SK-N-SH treated with all-trans-retinoic acid at 6 μM for 48 hours (cell line): Measurements from ENCODE around the gene FAM114A1.

Source experiments
- ARNTL ChIP-seq: fragments of 450-650 bp; formaldehyde crosslinking; IDR thresholded peaks from 2 replicates; pipeline ENCODE4 v1.5.0; 2020; ENCODE audit warnings: low read depth, mild to moderate bottlenecking, moderate library complexity, borderline replicate concordance
- PPARA ChIP-seq: fragments of 250-450 bp; sonication (Bioruptor Pico); IDR thresholded peaks from 2 replicates; pipeline ENCODE4 v1.5.0; 2020; ENCODE audit warnings: mild to moderate bottlenecking, borderline replicate concordance
- ZFP3 ChIP-seq: fragments of 250-450 bp; sonication (Bioruptor Pico); IDR thresholded peaks from 2 replicates; pipeline ENCODE4 v1.5.0; 2020; ENCODE audit warnings: mild to moderate bottlenecking, moderate library complexity
- ZFP30 ChIP-seq: fragments of 450-650 bp; formaldehyde crosslinking; IDR thresholded peaks from 2 replicates; pipeline ENCODE4 v1.5.0; 2022; ENCODE audit warnings: mild to moderate bottlenecking, moderate library complexity
- TF ChIP-seq, protein P1 (sequence below): fragments of 250-450 bp; sonication (Bioruptor Pico); IDR thresholded peaks from 2 replicates; pipeline ENCODE4 v1.8.0; 2021; ENCODE audit warnings: low read depth, mild to moderate bottlenecking, moderate library complexity, borderline replicate concordance
- TF ChIP-seq, protein P2 (sequence below): fragments of 250-450 bp; sonication (Bioruptor Pico); IDR thresholded peaks from 2 replicates; pipeline ENCODE4 v1.8.0; 2020; ENCODE audit warnings: mild to moderate bottlenecking, moderate library complexity, borderline replicate concordance
- TF ChIP-seq, protein P3 (sequence below): fragments of 250-450 bp; sonication (Bioruptor Pico); IDR thresholded peaks from 2 replicates; pipeline ENCODE4 v1.5.1; 2020; ENCODE audit warnings: low read depth, mild to moderate bottlenecking, moderate library complexity
- TF ChIP-seq, protein P4 (sequence below): fragments of 250-450 bp; sonication (Bioruptor Pico); IDR thresholded peaks from 2 replicates; pipeline ENCODE4 v1.5.1; 2021; ENCODE audit warnings: mild to moderate bottlenecking, moderate library complexity

DNA sequence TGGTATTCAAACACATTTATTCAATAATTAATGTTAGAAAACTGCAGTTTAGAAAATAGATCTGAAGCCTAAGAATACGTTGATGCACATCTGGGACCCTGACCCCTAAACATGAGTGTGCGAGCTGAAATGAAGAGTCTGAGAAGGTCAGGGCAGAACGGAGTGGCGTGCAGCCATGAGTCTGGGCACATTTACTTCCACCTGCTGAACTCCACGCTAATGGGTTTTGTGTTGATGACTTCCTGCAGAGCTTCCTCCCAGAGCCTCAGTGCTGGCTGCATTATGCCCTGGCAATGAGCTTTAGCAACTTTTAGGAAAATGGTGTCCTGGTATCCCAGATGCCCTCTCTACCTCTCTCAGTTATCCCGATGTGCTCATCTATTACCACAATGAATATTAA, 53.1 kb downstream of the FAM114A1 start:
- TF ChIP-seq, protein P1, sequence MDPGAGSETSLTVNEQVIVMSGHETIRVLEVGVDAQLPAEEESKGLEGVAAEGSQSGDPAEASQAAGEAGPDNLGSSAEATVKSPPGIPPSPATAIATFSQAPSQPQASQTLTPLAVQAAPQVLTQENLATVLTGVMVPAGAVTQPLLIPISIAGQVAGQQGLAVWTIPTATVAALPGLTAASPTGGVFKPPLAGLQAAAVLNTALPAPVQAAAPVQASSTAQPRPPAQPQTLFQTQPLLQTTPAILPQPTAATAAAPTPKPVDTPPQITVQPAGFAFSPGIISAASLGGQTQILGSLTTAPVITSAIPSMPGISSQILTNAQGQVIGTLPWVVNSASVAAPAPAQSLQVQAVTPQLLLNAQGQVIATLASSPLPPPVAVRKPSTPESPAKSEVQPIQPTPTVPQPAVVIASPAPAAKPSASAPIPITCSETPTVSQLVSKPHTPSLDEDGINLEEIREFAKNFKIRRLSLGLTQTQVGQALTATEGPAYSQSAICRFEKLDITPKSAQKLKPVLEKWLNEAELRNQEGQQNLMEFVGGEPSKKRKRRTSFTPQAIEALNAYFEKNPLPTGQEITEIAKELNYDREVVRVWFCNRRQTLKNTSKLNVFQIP (CRISPR knock-in tag): no peak
- TF ChIP-seq, protein P2, sequence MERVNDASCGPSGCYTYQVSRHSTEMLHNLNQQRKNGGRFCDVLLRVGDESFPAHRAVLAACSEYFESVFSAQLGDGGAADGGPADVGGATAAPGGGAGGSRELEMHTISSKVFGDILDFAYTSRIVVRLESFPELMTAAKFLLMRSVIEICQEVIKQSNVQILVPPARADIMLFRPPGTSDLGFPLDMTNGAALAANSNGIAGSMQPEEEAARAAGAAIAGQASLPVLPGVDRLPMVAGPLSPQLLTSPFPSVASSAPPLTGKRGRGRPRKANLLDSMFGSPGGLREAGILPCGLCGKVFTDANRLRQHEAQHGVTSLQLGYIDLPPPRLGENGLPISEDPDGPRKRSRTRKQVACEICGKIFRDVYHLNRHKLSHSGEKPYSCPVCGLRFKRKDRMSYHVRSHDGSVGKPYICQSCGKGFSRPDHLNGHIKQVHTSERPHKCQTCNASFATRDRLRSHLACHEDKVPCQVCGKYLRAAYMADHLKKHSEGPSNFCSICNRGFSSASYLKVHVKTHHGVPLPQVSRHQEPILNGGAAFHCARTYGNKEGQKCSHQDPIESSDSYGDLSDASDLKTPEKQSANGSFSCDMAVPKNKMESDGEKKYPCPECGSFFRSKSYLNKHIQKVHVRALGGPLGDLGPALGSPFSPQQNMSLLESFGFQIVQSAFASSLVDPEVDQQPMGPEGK (CRISPR knock-in tag): no peak
- TF ChIP-seq ARNTL (CRISPR knock-in tag) (no peak), PPARA (CRISPR knock-in tag) (no peak), ZFP30 (no peak), ZFP3 (CRISPR knock-in tag) (no peak)
- TF ChIP-seq, protein P3, sequence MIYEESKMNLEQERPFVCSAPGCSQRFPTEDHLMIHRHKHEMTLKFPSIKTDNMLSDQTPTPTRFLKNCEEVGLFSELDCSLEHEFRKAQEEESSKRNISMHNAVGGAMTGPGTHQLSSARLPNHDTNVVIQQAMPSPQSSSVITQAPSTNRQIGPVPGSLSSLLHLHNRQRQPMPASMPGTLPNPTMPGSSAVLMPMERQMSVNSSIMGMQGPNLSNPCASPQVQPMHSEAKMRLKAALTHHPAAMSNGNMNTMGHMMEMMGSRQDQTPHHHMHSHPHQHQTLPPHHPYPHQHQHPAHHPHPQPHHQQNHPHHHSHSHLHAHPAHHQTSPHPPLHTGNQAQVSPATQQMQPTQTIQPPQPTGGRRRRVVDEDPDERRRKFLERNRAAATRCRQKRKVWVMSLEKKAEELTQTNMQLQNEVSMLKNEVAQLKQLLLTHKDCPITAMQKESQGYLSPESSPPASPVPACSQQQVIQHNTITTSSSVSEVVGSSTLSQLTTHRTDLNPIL (CRISPR knock-in tag): no peak
- TF ChIP-seq, protein P4, sequence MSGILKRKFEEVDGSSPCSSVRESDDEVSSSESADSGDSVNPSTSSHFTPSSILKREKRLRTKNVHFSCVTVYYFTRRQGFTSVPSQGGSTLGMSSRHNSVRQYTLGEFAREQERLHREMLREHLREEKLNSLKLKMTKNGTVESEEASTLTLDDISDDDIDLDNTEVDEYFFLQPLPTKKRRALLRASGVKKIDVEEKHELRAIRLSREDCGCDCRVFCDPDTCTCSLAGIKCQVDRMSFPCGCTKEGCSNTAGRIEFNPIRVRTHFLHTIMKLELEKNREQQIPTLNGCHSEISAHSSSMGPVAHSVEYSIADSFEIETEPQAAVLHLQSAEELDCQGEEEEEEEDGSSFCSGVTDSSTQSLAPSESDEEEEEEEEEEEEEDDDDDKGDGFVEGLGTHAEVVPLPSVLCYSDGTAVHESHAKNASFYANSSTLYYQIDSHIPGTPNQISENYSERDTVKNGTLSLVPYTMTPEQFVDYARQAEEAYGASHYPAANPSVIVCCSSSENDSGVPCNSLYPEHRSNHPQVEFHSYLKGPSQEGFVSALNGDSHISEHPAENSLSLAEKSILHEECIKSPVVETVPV (CRISPR knock-in tag): no peak
